Mononuclear cell (primary cell): ENCODE measurements around the gene RPAP3. TPM values are rescaled to one million over a fixed set of nuclear protein-coding genes. Genes with fewer than 3 reads are reported as not detected.
"Not testable (repeated sequence)": the region's sequence is repeated elsewhere in the genome, so short reads cannot be mapped to it uniquely, and the experiment has no call there.

ENCODE experiments used
- H3K27me3 ChIP-seq: 2 replicates; pipeline ENCODE4 v1.6.0; 2011; ENCODE audit warnings: low read length, control low read depth; ENCODE audit not compliant: insufficient read depth
- H3K4me1 ChIP-seq: 2 replicates; pipeline ENCODE4 v1.5.1; 2011; ENCODE audit warnings: mild to moderate bottlenecking, low read length, control low read depth; ENCODE audit not compliant: insufficient read depth
- H3K4me3 ChIP-seq: 2 replicates; pipeline ENCODE4 v1.5.1; 2011; ENCODE audit warnings: mild to moderate bottlenecking, low read length, moderate library complexity
- H3K9me3 ChIP-seq: 2 replicates; pipeline ENCODE4 v1.5.1; 2011; ENCODE audit warnings: low read depth, mild to moderate bottlenecking, control low read depth, low read length
- total RNA-seq: library from RNA; depleted of rRNA; stranded (reverse); fragments of >200 nt; gene quantifications from one replicate; pipeline ENCODE4 v1.2.3, GENCODE V29; 2012

Gene RPAP3
- total RNA-seq, 1 donor = 14.7 TPM

- Histone ChIP-seq H3K4me3 (no peak overlapping the region), H3K4me1 (no peaks in the 10 kb centered on the region), H3K27me3 (no peaks in the 10 kb centered on the region), H3K9me3 (no peaks in the 10 kb centered on the region)
Observed at GRCh38 chr12:47689215-47689614, 16.6 kb downstream of the RPAP3 start.

GRCh38 chr12:47687636-47688035 is 18.2 kb downstream of the RPAP3 start:
- H3K4me1 ChIP-seq = no peaks in the 10 kb centered on the region
- no peak overlapping the region for H3K4me3 ChIP-seq
- no peaks in the 10 kb centered on the region for H3K27me3 ChIP-seq
- H3K9me3 ChIP-seq = no peaks in the 10 kb centered on the region

- no peaks in the 10 kb centered on the region for H3K27me3 ChIP-seq
- H3K4me3 ChIP-seq = no peak overlapping the region
- H3K9me3 ChIP-seq = no peaks in the 10 kb centered on the region
- H3K4me1 ChIP-seq = no peaks in the 10 kb centered on the region
Observed at GRCh38 chr12:47686645-47687240, 19.1 kb downstream of the RPAP3 start.

DNA sequence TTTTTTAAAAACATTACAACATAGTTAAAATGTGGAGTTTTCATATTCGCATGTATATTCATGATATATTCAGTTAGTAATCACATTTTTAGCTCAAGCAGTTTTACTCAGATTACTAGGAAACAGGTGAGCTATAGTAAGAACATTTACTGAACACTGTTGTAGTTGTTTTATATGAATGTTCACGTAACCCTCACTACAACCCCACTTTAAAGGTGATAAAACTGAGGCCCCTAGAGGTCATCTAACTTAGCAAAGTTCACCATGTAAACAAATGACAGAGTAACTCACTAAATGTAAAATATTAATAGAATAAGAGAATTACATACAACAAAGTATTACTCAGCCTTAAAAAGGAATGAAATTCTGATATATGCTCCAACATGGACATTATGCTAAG is 26.0 kb downstream of the RPAP3 start:
- Histone ChIP-seq H3K4me3 (no peak overlapping the region), H3K27me3 (no peaks in the 10 kb centered on the region), H3K9me3 (no peaks in the 10 kb centered on the region), H3K4me1 (no peaks in the 10 kb centered on the region)

GRCh38 chr12:47672068-47672467 is 33.8 kb downstream of the RPAP3 start:
- H3K27me3 ChIP-seq = no peaks in the 10 kb centered on the region
- H3K4me1 ChIP-seq = no peaks in the 10 kb centered on the region
- H3K4me3 ChIP-seq = no peak overlapping the region
- H3K9me3 ChIP-seq = no peaks in the 10 kb centered on the region

GRCh38 chr12:47667935-47668334 is 37.9 kb downstream of the RPAP3 start:
- not testable (repeated sequence) for H3K9me3 ChIP-seq, H3K4me3 ChIP-seq, H3K27me3 ChIP-seq, H3K4me1 ChIP-seq

DNA sequence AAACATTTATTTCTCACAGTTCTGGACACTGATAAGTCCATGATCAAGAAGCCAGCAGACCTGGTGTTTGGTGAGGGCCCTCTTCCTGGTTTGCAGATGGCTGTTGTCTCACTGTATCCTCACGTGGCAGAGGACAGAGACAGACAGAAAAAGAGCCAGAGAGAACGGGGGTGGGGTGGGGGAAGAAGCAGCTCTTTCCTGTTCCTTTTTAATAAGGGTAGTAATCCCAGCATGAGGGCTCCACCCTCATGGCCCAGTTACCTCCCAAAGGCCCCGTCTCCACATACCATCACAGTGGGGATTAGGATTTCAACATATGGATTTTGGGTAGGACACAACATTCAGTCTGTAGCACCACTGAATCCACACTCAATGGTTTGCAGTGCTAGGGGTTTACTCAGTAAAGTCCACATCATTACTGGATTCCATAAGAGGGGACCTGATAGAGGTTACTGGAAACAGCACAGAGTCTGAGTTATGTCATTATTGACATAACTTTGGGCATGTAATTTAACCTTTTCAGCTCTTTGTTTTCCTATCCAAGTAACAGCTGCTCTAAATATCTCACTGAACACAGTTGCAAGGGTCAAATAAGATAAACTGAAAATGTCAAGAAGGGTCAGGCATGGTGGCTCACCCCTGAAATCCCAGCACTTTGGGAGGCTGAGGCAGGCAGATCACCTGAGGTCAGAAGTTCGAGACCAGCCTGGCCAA is 53.2 kb downstream of the RPAP3 start:
- H3K9me3 ChIP-seq = no peaks in the 10 kb centered on the region
- no peak overlapping the region for H3K4me3 ChIP-seq
- H3K4me1 ChIP-seq = peaks cover 20% of the 10 kb centered on the region
- no peaks in the 10 kb centered on the region for H3K27me3 ChIP-seq

DNA sequence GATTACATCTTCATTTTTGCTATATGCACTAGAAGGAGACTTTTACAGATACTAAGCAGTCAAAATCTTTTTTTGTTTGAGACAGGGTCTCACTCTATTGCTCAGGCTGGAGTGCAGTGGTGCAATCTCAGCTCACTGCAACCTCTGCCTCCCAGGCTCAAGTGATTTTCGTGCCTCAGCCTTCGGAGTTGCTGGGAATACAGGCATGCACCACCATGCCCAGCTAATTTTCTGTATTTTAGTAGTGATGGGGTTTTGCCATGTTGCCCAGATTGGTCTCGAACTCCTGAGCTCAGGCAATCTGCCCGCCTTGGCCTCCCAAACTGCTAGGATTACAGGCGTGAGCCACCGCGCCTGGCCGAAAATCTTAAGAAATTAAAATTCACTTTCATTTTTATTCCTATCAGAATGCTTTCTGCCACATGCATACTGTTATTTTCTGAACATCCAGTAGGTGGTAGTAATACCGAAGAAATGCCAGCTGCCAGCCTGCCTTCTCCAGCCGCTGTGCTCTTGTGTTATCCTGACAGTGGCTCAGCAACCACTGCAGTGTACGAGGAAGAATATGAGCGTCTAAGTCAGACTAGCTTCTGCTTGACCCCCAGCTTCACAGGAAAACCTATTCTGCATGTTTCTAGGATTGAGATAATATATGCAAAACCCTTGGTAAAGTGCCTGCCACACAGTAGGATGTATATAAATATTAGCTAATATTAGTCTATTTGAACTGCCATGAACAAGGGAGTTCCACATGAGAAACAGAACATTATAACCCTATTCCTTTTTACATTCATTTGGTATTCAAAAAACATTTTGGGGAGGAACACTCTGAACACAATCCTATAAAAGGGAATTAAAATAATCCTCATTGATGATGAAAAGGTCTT is 54.2 kb downstream of the RPAP3 start:
- Histone ChIP-seq H3K4me3 (no peak overlapping the region), H3K27me3 (no peaks in the 10 kb centered on the region), H3K4me1 (peaks cover 20% of the 10 kb centered on the region), H3K9me3 (no peaks in the 10 kb centered on the region)

DNA sequence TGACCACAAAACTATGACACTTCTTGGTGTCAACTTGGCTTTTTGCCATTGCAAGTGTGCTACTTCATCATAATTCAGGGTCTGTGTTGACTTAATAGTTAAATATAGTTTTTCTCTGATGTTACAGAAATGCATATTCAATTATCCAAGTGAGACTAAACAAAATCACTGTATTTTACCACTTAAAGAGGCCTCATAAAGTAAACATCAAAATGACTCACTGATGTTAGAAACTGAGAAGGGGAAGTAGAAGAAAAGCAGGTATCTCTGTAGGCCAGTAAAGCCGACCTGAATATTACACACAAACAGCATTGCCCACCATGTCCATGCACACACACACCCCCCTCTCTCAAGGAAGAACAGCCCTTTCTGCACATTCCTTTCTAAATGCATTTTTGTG is 55.4 kb downstream of the RPAP3 start:
- peaks cover 20% of the 10 kb centered on the region for H3K4me1 ChIP-seq
- H3K27me3 ChIP-seq = no peaks in the 10 kb centered on the region
- no peaks in the 10 kb centered on the region for H3K9me3 ChIP-seq
- H3K4me3 ChIP-seq = no peak overlapping the region

GRCh38 chr12:47649381-47649780 is 56.4 kb downstream of the RPAP3 start:
- peaks cover 9% of the 10 kb centered on the region for H3K9me3 ChIP-seq
- H3K27me3 ChIP-seq = no peaks in the 10 kb centered on the region
- no peak overlapping the region for H3K4me3 ChIP-seq

DNA sequence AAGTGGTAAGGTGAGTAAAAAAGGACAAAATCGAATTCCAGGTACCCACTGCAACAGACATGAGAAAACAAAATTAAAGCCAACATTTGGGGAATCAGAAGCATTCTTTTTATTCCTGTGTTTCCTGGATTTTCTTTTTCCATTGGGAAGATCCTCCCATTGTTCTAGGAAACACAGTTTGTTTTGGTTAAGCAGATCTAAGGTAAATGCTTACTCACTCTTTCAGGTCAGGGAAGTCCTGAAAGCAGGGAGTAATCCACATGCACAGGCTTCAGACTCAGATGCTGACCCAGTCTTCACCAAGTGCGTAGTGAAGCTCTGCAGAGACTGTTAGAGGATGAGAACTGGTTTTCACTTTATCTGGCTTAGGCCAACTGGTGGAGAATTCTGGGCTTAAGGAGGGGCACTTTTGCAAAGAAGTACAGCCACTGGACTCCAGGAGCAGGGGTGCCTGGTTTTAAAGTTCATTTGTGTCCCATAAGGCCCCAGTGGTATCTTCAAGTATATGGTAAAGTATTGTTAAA is 57.7 kb downstream of the RPAP3 start:
- Histone ChIP-seq H3K4me1 (peaks cover 20% of the 10 kb centered on the region), H3K4me3 (no peak overlapping the region), H3K9me3 (peaks cover 21% of the 10 kb centered on the region), H3K27me3 (no peaks in the 10 kb centered on the region)

More at GRCh38 chr12:47649381-47649780, 56.4 kb downstream of the RPAP3 start:
- peaks cover 20% of the 10 kb centered on the region for H3K4me1 ChIP-seq

- not testable (repeated sequence) for H3K4me1 ChIP-seq, H3K27me3 ChIP-seq, H3K4me3 ChIP-seq
- peaks cover 34% of the 10 kb centered on the region for H3K9me3 ChIP-seq
Observed at GRCh38 chr12:47642310-47642709, 63.5 kb downstream of the RPAP3 start.

DNA sequence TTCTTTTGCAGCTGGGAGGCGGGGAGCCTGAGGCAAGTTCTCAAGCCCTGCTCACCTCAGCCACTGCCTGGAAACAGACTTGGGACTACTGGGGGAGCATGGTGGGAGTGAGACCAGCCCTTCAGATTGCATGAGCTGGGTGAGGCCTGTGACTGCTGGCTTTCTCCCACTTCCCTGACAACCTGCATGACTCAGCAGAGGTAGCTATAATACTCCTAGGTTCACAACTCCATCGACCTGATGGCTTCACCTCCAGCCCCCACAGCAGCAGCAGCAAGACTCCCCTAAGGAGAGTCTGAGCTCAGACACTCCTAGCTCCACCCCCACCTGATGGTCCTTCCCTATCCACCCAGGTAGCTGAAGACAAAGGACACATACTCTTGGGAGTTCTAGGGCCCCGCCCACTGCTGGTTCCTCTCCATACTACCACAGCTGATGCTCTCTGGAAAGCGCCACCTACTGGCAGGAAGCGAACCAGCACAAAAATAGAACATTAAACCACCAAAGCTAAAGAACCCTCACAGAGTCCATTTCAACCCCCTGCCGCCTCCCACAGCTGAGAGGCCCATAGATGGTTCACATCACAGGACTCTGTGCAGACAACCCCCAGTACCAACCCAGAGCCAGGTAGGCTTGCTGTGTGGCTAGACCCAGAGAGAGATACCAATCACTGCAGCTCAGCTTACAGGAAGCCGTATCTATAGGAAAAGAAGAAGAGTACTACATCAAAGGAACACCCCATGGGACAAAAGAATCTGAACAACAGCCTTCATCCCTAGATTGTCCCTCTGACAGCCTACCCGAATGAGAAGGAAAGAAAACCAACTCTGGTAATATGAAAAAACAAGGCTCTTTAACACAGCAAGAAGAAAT is 68.7 kb downstream of the RPAP3 start:
- H3K4me3 ChIP-seq = no peak overlapping the region
- no peaks in the 10 kb centered on the region for H3K4me1 ChIP-seq
- H3K27me3 ChIP-seq = no peaks in the 10 kb centered on the region
- peaks cover 10% of the 10 kb centered on the region for H3K9me3 ChIP-seq

DNA sequence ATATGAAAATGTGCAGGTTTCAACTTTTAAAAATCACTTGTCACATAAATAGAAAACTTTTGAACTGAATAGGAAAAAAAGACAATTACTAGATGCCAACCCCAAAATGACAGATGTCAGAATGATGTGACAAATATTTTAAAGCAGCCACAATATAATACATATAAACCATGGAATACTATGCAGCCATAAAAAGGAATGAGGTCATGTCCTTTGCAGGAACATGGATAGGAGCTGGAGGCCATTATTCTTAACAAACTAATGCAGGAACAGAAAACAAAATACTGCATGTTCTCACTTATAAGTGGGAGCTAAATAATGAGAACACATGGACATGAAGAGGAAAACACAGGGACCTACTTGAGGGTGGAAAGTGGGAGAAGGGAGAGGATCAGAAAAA is 70.1 kb downstream of the RPAP3 start:
- H3K4me3 ChIP-seq, H3K4me1 ChIP-seq, H3K27me3 ChIP-seq, H3K9me3 ChIP-seq: not testable (repeated sequence)
